Measurements from ENCODE around the gene NMRK1.

Gene NMRK1

DNA sequence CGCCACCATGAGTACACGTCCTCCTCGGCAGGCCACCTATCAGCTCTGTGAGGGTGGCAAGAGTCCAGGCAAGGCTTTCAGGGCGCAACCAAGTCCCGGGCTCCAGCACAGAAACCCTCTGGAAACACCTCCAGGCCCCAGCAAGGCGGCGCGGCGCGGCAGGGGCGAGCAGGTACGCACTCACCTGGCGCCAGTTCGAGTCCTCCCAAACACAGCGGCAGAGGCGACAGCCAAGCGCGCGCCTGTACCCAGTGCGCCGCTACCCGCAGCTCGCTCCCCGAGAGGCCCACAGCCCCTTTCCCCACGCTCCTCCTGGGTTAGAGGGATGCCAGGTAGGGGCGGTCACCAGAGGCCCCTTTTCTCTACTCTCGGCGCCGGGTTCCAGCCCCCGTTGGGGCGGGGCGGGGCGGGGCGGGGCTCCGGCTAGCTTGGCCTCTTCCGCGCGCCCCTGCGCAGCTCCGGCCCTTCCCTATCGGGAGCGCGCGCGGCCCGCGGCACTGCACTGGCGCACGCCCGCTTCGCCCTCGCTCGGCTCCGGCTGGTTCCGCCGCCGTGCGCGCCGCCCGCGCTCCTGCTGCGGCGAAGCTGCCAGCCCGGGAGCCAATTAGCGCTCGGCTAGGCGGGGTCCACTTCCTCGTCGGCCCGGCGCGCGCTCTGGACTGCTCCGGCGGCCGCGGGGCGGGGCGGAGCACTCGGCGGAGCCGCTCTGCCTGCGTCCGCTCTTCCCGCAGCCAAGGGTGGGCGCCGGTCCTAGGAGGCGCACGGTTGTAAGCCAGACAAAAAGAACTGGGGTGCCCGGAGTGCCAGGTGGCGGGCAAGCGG, at the start of gene NMRK1, which contains the start of gene OSTF1:
NMRK1 (minus strand) TSS at position 332 of the 822 bp plus-strand sequence. CDS start 5,040 bp downstream, outside the sequence.
OSTF1 (plus strand) TSS at position 691 of the 822 bp plus-strand sequence. CDS start 179 bp downstream, outside the sequence.
- peak within 1 kb of the TSS; percentile 92 for H3K4me3 ChIP-seq (ENCODE audit: low read depth, low read length)
- TF ChIP-seq, protein P1, sequence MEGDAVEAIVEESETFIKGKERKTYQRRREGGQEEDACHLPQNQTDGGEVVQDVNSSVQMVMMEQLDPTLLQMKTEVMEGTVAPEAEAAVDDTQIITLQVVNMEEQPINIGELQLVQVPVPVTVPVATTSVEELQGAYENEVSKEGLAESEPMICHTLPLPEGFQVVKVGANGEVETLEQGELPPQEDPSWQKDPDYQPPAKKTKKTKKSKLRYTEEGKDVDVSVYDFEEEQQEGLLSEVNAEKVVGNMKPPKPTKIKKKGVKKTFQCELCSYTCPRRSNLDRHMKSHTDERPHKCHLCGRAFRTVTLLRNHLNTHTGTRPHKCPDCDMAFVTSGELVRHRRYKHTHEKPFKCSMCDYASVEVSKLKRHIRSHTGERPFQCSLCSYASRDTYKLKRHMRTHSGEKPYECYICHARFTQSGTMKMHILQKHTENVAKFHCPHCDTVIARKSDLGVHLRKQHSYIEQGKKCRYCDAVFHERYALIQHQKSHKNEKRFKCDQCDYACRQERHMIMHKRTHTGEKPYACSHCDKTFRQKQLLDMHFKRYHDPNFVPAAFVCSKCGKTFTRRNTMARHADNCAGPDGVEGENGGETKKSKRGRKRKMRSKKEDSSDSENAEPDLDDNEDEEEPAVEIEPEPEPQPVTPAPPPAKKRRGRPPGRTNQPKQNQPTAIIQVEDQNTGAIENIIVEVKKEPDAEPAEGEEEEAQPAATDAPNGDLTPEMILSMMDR (IDR thresholded peaks at IDR 0.05; ENCODE audit: low read depth, low read length) = no peak

DNA sequence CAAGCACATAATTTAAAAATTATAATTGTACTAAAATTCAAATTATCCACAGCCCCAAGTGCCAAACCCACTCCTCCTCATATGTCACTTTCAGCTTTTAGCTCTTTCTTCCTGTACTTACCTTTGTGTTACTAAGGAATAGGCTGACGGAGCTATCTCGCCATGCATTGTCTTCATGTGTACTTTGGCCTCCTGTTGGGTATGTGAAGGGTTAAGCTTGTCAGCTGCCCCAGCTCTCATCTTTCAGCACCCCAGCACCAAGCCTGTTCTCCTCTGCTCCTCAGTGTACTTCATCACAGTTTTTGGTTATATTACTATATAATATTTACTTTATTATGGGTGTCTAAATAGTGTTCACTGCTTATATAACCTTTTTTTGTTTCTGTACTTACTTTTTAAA, 46.5 kb upstream of the NMRK1 start:
- TF ChIP-seq, protein P1 (IDR thresholded peaks at IDR 0.05; ENCODE audit: low read depth, low read length) = no peak
- H3K4me3 ChIP-seq (ENCODE audit: low read depth, low read length) = no peak overlapping the region

- H3K4me3 ChIP-seq (ENCODE audit: low read depth, low read length) = no peak overlapping the region
- TF ChIP-seq, protein P1 (IDR thresholded peaks at IDR 0.05; ENCODE audit: low read depth, low read length) = no peak
These were observed 45.4 kb upstream of the NMRK1 start for GRCh38 chr9:75133396-75133795.

DNA sequence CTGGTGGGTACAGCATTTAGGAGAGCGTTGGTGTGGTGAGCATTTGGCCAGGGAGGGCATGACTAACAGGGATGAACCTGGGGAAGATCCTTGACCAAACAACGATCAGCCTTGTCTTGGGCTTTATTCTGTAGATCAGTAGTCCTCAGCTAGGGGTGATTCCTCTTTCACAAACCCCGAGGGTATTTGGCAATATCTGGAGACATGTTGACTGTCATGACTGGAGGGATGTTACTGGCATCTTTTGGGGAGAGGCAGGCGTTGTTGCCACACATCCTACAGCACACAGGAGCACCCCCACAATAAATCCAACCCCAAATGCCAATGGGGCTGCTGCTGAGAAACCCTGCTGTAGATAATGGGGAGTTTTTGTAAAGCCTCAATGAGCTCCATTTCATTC, 44.3 kb upstream of the NMRK1 start:
- H3K4me3 ChIP-seq (ENCODE audit: low read depth, low read length) = no peak overlapping the region
- TF ChIP-seq, protein P1 (IDR thresholded peaks at IDR 0.05; ENCODE audit: low read depth, low read length) = no peak

- TF ChIP-seq, protein P1 (IDR thresholded peaks at IDR 0.05; ENCODE audit: low read depth, low read length) = no peak
- H3K4me3 ChIP-seq (ENCODE audit: low read depth, low read length) = no peak overlapping the region
These were observed 43.7 kb upstream of the NMRK1 start for GRCh38 chr9:75131700-75132099.

- TF ChIP-seq, protein P1 (IDR thresholded peaks at IDR 0.05; ENCODE audit: low read depth, low read length) = no peak
- H3K4me3 ChIP-seq (ENCODE audit: low read depth, low read length) = no peak overlapping the region
These were observed 42.8 kb upstream of the NMRK1 start for GRCh38 chr9:75130621-75131230.

GRCh38 chr9:75130172-75130571, 42.2 kb upstream of the NMRK1 start:
- no peak overlapping the region for H3K4me3 ChIP-seq (ENCODE audit: low read depth, low read length)
- TF ChIP-seq, protein P1 (IDR thresholded peaks at IDR 0.05; ENCODE audit: low read depth, low read length) = no peak
